Measurements from ENCODE around the gene NPHP3. TPM values are rescaled to one million over a fixed set of nuclear protein-coding genes. Genes with fewer than 3 reads are reported as not detected.
"Not testable (repeated sequence)": the region's sequence is repeated elsewhere in the genome, so short reads cannot be mapped to it uniquely, and the experiment has no call there.

The NPHP3 gene
- 28.4 to 29.5 TPM (median 29.2 TPM) in 3 replicates for total RNA-seq

DNA sequence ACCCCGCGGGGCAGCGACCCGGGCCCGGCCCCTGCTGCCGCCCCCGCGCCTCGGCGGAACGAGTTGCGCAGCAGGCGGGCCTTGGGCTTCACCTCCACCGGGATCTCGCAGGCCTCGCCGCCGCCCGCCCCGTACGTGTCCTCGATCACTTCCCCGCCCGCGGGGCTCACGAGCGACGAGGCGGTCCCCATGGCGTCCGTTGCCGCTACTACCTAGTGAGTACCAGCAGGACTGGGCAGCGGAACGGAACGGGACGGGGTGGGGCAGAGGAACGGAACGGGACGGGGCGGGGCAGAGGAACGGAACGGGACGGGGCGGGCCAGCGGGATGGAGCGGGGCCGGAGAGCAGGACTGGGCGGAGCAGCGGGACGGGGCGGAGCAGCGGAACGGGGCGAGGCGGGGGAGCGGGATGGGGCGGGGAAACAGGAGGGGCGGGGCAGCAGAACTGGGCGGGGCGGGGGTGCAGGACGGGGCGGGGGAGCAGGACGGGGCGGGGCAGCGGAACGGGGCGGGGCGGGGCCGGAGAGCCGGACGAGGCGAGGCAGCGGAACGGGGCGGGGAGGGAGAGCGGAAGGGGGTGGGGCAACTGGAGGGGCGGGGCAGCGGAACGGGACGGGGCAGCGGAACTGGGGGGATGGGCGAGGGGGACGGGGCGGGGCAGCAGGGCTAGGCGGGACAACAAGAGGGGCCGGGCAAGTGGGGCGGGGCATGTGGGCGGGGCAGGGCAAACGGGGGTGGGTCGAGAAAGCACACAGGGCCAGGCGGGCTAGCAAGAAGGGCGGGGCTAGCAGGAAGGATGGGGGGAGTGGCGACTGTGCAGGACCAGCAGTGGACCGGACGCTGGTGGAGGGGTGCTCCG is at the start of gene NPHP3:
NPHP3 (minus strand) TSS at position 245 of the 859 bp plus-strand sequence; CDS start at position 191, 54 bp downstream.
- peak within 1 kb of the TSS; percentile 91 for H3K4me3 Mint-ChIP-seq
- H3K36me3 Mint-ChIP-seq: peaks cover 5% of the 10 kb centered on the region
- H3K9me3 Mint-ChIP-seq: no peaks in the 10 kb centered on the region
- no peak for TF ChIP-seq CTCF (IDR thresholded peaks at IDR 0.05; ENCODE audit: unreplicated experiment)
- H3K27ac Mint-ChIP-seq: peak within 1 kb of the TSS; percentile 98
- no peaks in the 10 kb centered on the region for H3K27me3 Mint-ChIP-seq (ENCODE audit: low read depth)
- peak; percentile 90 to 99 for DNase-seq (ENCODE audit: low spot score in 2 of 2, unreplicated experiment in 2 of 2)
- peaks cover 36% of the 10 kb centered on the region for H3K4me1 Mint-ChIP-seq

- Mint-ChIP-seq H3K9me3 (no peaks in the 10 kb centered on the region), H3K4me1 (no peaks in the 10 kb centered on the region), H3K4me3 (no peak overlapping the region), H3K27ac (no peak overlapping the region), H3K27me3 (ENCODE audit: low read depth) (no peaks in the 10 kb centered on the region), H3K36me3 (no peaks in the 10 kb centered on the region)
- no peak for DNase-seq (ENCODE audit: low spot score in 2 of 2, unreplicated experiment in 2 of 2)
- no peak for TF ChIP-seq CTCF (IDR thresholded peaks at IDR 0.05; ENCODE audit: unreplicated experiment)
Observed at GRCh38 chr3:132758740-132759139, 36.5 kb upstream of the NPHP3 start.

GRCh38 chr3:132756108-132756650 is 34.0 kb upstream of the NPHP3 start:
- peaks cover 12% of the 10 kb centered on the region for H3K4me1 Mint-ChIP-seq
- H3K27me3 Mint-ChIP-seq (ENCODE audit: low read depth): no peaks in the 10 kb centered on the region
- H3K4me3 Mint-ChIP-seq: no peak overlapping the region
- H3K27ac Mint-ChIP-seq: no peak overlapping the region
- no peaks in the 10 kb centered on the region for H3K36me3 Mint-ChIP-seq
- no peak for TF ChIP-seq CTCF (IDR thresholded peaks at IDR 0.05; ENCODE audit: unreplicated experiment)
- H3K9me3 Mint-ChIP-seq: no peaks in the 10 kb centered on the region
- DNase-seq (ENCODE audit: low spot score in 2 of 2, unreplicated experiment in 2 of 2): no peak

GRCh38 chr3:132753946-132754345 is 31.7 kb upstream of the NPHP3 start:
- no peaks in the 10 kb centered on the region for H3K9me3 Mint-ChIP-seq
- no peak overlapping the region for H3K4me3 Mint-ChIP-seq
- no peak overlapping the region for H3K27ac Mint-ChIP-seq
- H3K36me3 Mint-ChIP-seq: no peaks in the 10 kb centered on the region
- no peaks in the 10 kb centered on the region for H3K27me3 Mint-ChIP-seq (ENCODE audit: low read depth)
- no peak for DNase-seq (ENCODE audit: low spot score in 2 of 2, unreplicated experiment in 2 of 2)
- peaks cover 12% of the 10 kb centered on the region for H3K4me1 Mint-ChIP-seq
- no peak for TF ChIP-seq CTCF (IDR thresholded peaks at IDR 0.05; ENCODE audit: unreplicated experiment)

GRCh38 chr3:132749786-132750185 is 27.6 kb upstream of the NPHP3 start:
- peaks cover 4% of the 10 kb centered on the region for H3K27me3 Mint-ChIP-seq (ENCODE audit: low read depth)
- H3K4me3 Mint-ChIP-seq: no peak overlapping the region
- H3K9me3 Mint-ChIP-seq: no peaks in the 10 kb centered on the region
- DNase-seq (ENCODE audit: low spot score in 2 of 2, unreplicated experiment in 2 of 2): no peak
- no peaks in the 10 kb centered on the region for H3K36me3 Mint-ChIP-seq
- H3K27ac Mint-ChIP-seq: no peak overlapping the region
- peaks cover 12% of the 10 kb centered on the region for H3K4me1 Mint-ChIP-seq
- no peak for TF ChIP-seq CTCF (IDR thresholded peaks at IDR 0.05; ENCODE audit: unreplicated experiment)

DNA sequence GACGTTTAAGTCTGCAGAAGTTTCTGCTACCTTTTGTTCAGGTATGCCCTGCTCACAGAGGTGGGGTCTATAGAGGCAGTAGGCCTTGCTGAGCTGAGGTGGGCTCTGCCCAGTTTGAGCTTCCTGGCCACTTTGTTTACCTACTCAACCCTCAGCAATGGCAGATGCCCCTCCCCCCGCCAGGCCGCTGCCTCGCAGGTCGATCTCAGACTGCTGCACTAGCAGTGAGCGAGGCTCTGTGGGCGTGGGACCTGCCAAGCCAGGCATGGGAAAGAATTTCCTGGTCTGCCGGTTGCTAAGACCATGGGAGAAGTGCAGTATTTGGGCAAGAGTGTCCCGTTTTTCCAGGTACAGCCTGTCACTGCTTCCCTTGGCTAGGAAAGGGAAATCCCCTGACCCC is 24.5 kb upstream of the NPHP3 start:
- DNase-seq (ENCODE audit: low spot score in 2 of 2, unreplicated experiment in 2 of 2); H3K4me1 Mint-ChIP-seq; H3K4me3 Mint-ChIP-seq; H3K36me3 Mint-ChIP-seq; H3K27ac Mint-ChIP-seq: not testable (repeated sequence)
- H3K9me3 Mint-ChIP-seq: peaks cover 16% of the 10 kb centered on the region
- peaks cover 18% of the 10 kb centered on the region for H3K27me3 Mint-ChIP-seq (ENCODE audit: low read depth)

Data from mesothelial cell of epicardium (in vitro differentiated cells).